SU-DHL-6 (cell line): ENCODE results near the gene CLTCL1.

Source experiments
- H2AFZ ChIP-seq: fragments of 200-600 bp; sonication (generic); 2 replicates; pipeline ENCODE4 v1.6.1; 2014; ENCODE audit warnings: low read depth, mild to moderate bottlenecking, moderate library complexity, mixed read lengths, antibody characterized with exemption, low read length; ENCODE audit not compliant: severe bottlenecking
- H3F3A ChIP-seq: fragments of 200-600 bp; shearing (Covaris generic); 2 replicates; pipeline ENCODE4 v1.6.0; 2016; ENCODE audit warnings: antibody characterized with exemption, mild to moderate bottlenecking; ENCODE audit not compliant: insufficient read depth
- H3K27ac ChIP-seq: fragments of 200-600 bp; sonication (generic); 2 replicates; pipeline ENCODE4 v1.5.1; 2016; ENCODE audit warnings: low read depth, mild to moderate bottlenecking, low read length, moderate library complexity, mixed read lengths
- H3K27me3 ChIP-seq: fragments of 200-600 bp; sonication (generic), shearing (Covaris generic); 2 replicates; pipeline ENCODE4 v1.6.0; 2014; ENCODE audit warnings: mild to moderate bottlenecking, low read length
- H3K36me3 ChIP-seq: fragments of 200-600 bp; sonication (generic); 2 replicates; pipeline ENCODE4 v1.6.1; 2014; ENCODE audit warnings: mild to moderate bottlenecking, low read length, mixed read lengths
- H3K4me2 ChIP-seq: fragments of 300-600, 200-600 bp; shearing (Covaris generic), sonication (generic); 2 replicates; pipeline ENCODE4 v1.6.0; 2014; ENCODE audit warnings: low read length, low read depth, mild to moderate bottlenecking; ENCODE audit not compliant: poor library complexity, severe bottlenecking
- H3K4me3 ChIP-seq: fragments of 200-600 bp; sonication (generic); 2 replicates; pipeline ENCODE4 v1.5.1; 2014; ENCODE audit warnings: antibody characterized with exemption, low read length, mild to moderate bottlenecking, mixed read lengths; ENCODE audit not compliant: insufficient read depth, poor library complexity, severe bottlenecking
- H3K79me2 ChIP-seq: fragments of 200-600 bp; sonication (generic); 2 replicates; pipeline ENCODE4 v1.6.1; 2014; ENCODE audit warnings: mild to moderate bottlenecking, low read length, moderate library complexity; ENCODE audit not compliant: insufficient read depth
- H3K9ac ChIP-seq: fragments of 200-600 bp; sonication (generic); 2 replicates; pipeline ENCODE4 v1.7.0; 2014; ENCODE audit warnings: mild to moderate bottlenecking, low read length
- H3K9me2 ChIP-seq: fragments of 200-600 bp; sonication (generic); replicated peaks from 2 replicates; pipeline ENCODE4 v1.6.1; 2014; ENCODE audit warnings: low read length; ENCODE audit not compliant: insufficient read depth
- H3K9me3 ChIP-seq: fragments of 200-600 bp; sonication (generic); 2 replicates; pipeline ENCODE4 v1.6.1; 2014; ENCODE audit warnings: low read length, mixed read lengths; ENCODE audit not compliant: insufficient read depth
- H4K20me1 ChIP-seq: fragments of 200-600 bp; sonication (generic); 2 replicates; pipeline ENCODE4 v1.6.1; 2014; ENCODE audit warnings: low read depth, mild to moderate bottlenecking, antibody characterized with exemption, low read length, moderate library complexity, mixed read lengths
- EZH2phosphoT487 ChIP-seq: fragments of 200-600 bp; sonication (generic), shearing (Covaris generic); conservative IDR thresholded peaks from 2 replicates; pipeline ENCODE4 v1.6.1; 2018; ENCODE audit warnings: mild to moderate bottlenecking, antibody characterized with exemption, low read length, moderate library complexity, mixed read lengths
- TF ChIP-seq, protein P1 (sequence below): fragments of 200-600 bp; sonication (generic); IDR thresholded peaks from one replicate; pipeline ENCODE4 v1.5.1; 2017; ENCODE audit warnings: antibody characterized with exemption, mild to moderate bottlenecking, low read length, moderate library complexity; ENCODE audit not compliant: insufficient read depth, poor library complexity, severe bottlenecking

Gene CLTCL1

GRCh38 chr22:19172213-19173046 lies 119.1 kb downstream of the CLTCL1 start:
- TF ChIP-seq, protein P1, sequence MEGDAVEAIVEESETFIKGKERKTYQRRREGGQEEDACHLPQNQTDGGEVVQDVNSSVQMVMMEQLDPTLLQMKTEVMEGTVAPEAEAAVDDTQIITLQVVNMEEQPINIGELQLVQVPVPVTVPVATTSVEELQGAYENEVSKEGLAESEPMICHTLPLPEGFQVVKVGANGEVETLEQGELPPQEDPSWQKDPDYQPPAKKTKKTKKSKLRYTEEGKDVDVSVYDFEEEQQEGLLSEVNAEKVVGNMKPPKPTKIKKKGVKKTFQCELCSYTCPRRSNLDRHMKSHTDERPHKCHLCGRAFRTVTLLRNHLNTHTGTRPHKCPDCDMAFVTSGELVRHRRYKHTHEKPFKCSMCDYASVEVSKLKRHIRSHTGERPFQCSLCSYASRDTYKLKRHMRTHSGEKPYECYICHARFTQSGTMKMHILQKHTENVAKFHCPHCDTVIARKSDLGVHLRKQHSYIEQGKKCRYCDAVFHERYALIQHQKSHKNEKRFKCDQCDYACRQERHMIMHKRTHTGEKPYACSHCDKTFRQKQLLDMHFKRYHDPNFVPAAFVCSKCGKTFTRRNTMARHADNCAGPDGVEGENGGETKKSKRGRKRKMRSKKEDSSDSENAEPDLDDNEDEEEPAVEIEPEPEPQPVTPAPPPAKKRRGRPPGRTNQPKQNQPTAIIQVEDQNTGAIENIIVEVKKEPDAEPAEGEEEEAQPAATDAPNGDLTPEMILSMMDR, result no peak
- TF ChIP-seq EZH2phosphoT487, result no peak
- Histone ChIP-seq H3K27me3 (no peaks in the 10 kb centered on the region), H3K36me3 (no peaks in the 10 kb centered on the region), H3F3A (no peaks in the 10 kb centered on the region), H3K9me3 (no peaks in the 10 kb centered on the region), H3K9ac (peak overlapping the region; percentile 97), H2AFZ (no peak overlapping the region), H3K9me2 (no peaks in the 10 kb centered on the region), H3K27ac (0 out of 2 replicates have a peak overlapping the region, but pooled peaks have one; percentile 9), H3K79me2 (peaks cover 24% of the 10 kb centered on the region), H4K20me1 (no peaks in the 10 kb centered on the region), H3K4me2 (peak overlapping the region; percentile 91), H3K4me3 (peak overlapping the region; percentile 84)

GRCh38 chr22:19169947-19170318 lies 121.6 kb downstream of the CLTCL1 start:
- H2AFZ ChIP-seq, result no peak overlapping the region
- H3K36me3 ChIP-seq, result no peaks in the 10 kb centered on the region

DNA sequence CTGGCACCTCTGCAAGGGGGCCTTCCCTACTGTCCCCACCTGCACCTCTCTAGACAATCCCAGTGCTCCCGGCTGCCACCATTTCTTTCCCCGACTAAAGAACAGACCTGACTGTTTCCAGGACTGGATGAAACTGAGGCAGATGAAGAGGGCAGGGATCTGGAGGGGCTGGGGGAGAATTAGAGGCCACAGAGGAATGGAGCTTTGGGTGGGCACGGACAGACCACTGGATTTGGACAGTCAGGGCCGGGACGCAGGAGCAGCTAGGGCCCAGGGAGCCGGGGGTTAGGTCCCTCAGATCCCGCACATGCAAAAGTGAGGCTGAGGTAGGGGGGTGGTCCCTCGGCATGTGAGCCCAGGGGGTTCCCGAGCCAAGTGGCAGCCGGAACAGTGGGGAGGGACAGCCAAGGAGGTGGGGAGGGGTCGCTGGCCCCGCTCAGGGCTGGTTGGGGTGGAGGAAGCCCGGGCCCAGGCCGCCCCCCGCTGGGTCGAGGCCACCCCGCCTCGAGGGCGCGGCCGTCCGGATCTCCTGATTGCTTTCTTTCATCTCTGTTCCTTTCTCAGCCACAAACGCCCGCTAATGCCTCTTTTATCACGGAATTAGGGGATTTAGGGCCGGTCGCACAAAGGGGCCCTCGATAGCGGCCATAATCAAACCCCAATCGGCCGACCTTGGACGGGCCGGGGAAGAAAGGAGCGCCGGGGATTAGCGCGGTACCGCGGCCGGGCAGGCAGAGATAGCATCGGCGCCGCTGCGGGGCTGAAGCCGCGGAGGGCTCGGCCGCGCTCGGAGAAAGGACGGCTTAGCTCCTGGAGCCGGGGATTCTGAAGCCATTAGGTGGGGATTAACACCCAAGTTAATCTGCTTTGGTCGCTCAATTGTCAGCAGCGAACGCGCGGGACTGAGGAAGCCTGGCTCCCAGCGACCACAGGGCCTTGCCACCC lies 122.2 kb downstream of the CLTCL1 start:
- H3K79me2 ChIP-seq, result peaks cover 24% of the 10 kb centered on the region
- H3K9me3 ChIP-seq, result no peaks in the 10 kb centered on the region
- no peak overlapping the region for H3K4me3 ChIP-seq
- H3K9me2 ChIP-seq, result no peaks in the 10 kb centered on the region
- no peak overlapping the region for H2AFZ ChIP-seq
- H3K27me3 ChIP-seq, result no peaks in the 10 kb centered on the region
- no peaks in the 10 kb centered on the region for H3K36me3 ChIP-seq
- H3F3A ChIP-seq, result no peaks in the 10 kb centered on the region
- H3K27ac ChIP-seq, result no peak overlapping the region
- no peak overlapping the region for H3K4me2 ChIP-seq
- no peaks in the 10 kb centered on the region for H4K20me1 ChIP-seq
- no peak for TF ChIP-seq EZH2phosphoT487
- TF ChIP-seq, protein P1, result no peak
- H3K9ac ChIP-seq, result no peak overlapping the region

More at GRCh38 chr22:19169947-19170318, 121.6 kb downstream of the CLTCL1 start:
- H3K9ac ChIP-seq, result no peak overlapping the region
- no peaks in the 10 kb centered on the region for H4K20me1 ChIP-seq
- no peaks in the 10 kb centered on the region for H3K9me2 ChIP-seq
- H3F3A ChIP-seq, result no peaks in the 10 kb centered on the region
- H3K4me3 ChIP-seq, result no peak overlapping the region
- H3K79me2 ChIP-seq, result peaks cover 24% of the 10 kb centered on the region
- H3K27me3 ChIP-seq, result no peaks in the 10 kb centered on the region
- H3K9me3 ChIP-seq, result no peaks in the 10 kb centered on the region
- no peak overlapping the region for H3K27ac ChIP-seq
- TF ChIP-seq, protein P1, result no peak
- no peak for TF ChIP-seq EZH2phosphoT487
- no peak overlapping the region for H3K4me2 ChIP-seq
